ENCODE measurements around the gene GPR55. TPM values are rescaled to one million over a fixed set of nuclear protein-coding genes. Genes with fewer than 3 reads are reported as not detected.

GPR55 gene
- polyA plus RNA-seq, 1 donor (not counting 4 experiments of a cell fraction or from before 2014, with no cell fraction given), result not detected

DNA sequence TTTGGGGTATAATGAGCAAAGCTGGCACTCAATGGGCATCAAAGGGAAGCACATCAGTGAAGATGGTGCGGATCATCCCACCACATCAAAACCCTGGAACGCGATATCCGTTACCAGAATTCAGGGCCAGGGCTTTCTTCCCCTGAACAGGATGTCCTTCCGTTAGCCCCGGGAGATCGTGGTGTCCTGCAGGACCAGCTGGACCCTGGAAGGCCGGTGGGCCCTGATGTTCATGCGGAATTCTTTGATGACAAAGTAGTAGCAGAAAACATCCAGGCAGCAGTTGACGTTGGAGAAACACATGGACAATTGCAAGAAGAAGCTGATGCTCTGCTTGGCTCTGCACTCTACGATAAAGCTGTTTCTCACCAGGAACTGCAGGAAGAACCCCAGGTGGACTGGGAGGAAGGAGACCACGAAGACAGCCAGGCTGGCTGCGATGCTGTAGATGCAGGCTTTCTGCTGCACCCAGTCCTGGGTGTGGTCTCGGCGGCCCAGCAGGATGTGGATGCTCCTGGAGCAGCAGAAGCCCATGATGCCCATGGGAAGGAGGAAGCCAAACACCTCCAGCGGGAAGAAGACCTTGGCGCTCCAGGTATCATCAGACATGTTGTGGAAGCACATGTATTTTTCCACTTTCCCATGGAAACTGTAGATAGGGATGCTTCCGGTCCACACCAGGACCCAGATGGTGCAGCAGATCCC, 15.0 kb downstream of the GPR55 start:
- H4K20me1 ChIP-seq (ENCODE audit: control insufficient read depth, extremely low read depth, insufficient read depth, low read length), result no peaks in the 10 kb centered on the region
- DNase-seq (ENCODE audit: low read depth, low spot score) (no peak), FAIRE-seq (no peak)
- no peaks in the 10 kb centered on the region for H3K9me1 ChIP-seq (ENCODE audit: control insufficient read depth, extremely low read depth, insufficient read depth, low read length)
- H3K9ac ChIP-seq (ENCODE audit: control insufficient read depth, extremely low read depth, insufficient read depth, low read length), result no peak overlapping the region
- H3K79me2 ChIP-seq (ENCODE audit: control insufficient read depth, insufficient read depth, low read length), result no peaks in the 10 kb centered on the region
- TF ChIP-seq EZH2 (IDR thresholded peaks at IDR 0.05; ENCODE audit: low read length), result no peak
- TF ChIP-seq, protein P1, sequence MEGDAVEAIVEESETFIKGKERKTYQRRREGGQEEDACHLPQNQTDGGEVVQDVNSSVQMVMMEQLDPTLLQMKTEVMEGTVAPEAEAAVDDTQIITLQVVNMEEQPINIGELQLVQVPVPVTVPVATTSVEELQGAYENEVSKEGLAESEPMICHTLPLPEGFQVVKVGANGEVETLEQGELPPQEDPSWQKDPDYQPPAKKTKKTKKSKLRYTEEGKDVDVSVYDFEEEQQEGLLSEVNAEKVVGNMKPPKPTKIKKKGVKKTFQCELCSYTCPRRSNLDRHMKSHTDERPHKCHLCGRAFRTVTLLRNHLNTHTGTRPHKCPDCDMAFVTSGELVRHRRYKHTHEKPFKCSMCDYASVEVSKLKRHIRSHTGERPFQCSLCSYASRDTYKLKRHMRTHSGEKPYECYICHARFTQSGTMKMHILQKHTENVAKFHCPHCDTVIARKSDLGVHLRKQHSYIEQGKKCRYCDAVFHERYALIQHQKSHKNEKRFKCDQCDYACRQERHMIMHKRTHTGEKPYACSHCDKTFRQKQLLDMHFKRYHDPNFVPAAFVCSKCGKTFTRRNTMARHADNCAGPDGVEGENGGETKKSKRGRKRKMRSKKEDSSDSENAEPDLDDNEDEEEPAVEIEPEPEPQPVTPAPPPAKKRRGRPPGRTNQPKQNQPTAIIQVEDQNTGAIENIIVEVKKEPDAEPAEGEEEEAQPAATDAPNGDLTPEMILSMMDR (optimal IDR thresholded peaks at IDR 0.05 in 1 of 3, IDR thresholded peaks at IDR 0.05 in 1 of 3, conservative IDR thresholded peaks at IDR 0.05 in 1 of 3; ENCODE audit: extremely low read depth in 1 of 3, insufficient read depth in 2 of 3, low read length in 3 of 3), result no peak
- no peaks in the 10 kb centered on the region for H3K27me3 ChIP-seq (ENCODE audit: control insufficient read depth, extremely low read depth, insufficient read depth, low read length)
- H2AFZ ChIP-seq (ENCODE audit: control insufficient read depth, low read length), result no peak overlapping the region
- H3K9me3 ChIP-seq (ENCODE audit: control insufficient read depth, low read depth, low read length), result no peaks in the 10 kb centered on the region
- peaks cover 12% of the 10 kb centered on the region for H3K4me1 ChIP-seq (ENCODE audit: control insufficient read depth, extremely low read depth, insufficient read depth, low read length)
- H3K4me2 ChIP-seq (ENCODE audit: control insufficient read depth, extremely low read depth, insufficient read depth, low read depth, low read length), result no peak overlapping the region
- no peaks in the 10 kb centered on the region for H3K36me3 ChIP-seq (ENCODE audit: control insufficient read depth in 2 of 2, extremely low read depth in 1 of 2, insufficient read depth in 2 of 2, low read length in 2 of 2)
- no peak overlapping the region for H3K4me3 ChIP-seq (ENCODE audit: control insufficient read depth in 2 of 3, extremely low read depth in 1 of 3, insufficient read depth in 2 of 3, low read depth in 1 of 3, low read length in 3 of 3)
- H3K27ac ChIP-seq (ENCODE audit: control insufficient read depth, insufficient read depth, low read length), result no peak overlapping the region
- dilution Hi-C loops (cut with MboI; ENCODE audit: extremely low pct_ligation_motif_present, low sequenced_read_pairs), result no loop called here

DNA sequence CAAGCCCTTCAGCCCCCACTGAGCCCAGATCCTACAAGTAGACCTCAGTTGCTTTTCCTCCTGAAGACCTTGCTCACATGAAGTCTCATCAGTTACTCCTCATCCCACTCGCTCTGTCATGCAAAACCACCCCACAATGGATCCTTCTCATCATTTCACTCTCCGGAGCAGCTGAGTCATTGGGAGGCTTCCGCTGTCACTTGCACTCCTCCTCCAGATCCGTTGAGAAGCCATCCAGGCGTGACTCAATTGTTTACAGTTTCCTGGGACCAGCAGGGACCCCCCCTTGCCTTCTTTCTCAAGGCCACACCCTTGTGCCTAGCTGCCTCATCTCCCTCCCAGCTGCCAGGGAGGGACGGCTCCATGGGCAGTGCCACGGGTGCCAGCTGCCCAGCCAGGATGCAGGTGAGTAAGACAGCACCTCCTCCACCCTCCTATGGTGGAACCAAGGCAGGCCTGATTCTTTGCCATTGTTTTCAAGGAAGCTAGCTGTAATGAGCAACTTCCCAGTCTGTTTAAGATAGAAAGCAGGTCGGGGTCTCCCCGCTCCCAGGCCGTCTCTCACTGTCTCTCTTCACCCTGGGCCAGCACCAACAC, 16.3 kb downstream of the GPR55 start:
- Histone ChIP-seq H3K4me1 (ENCODE audit: control insufficient read depth, extremely low read depth, insufficient read depth, low read length) (peaks cover 12% of the 10 kb centered on the region), H3K4me2 (ENCODE audit: control insufficient read depth, extremely low read depth, insufficient read depth, low read depth, low read length) (peak overlapping the region; percentile 29), H3K4me3 (ENCODE audit: control insufficient read depth in 2 of 3, extremely low read depth in 1 of 3, insufficient read depth in 2 of 3, low read depth in 1 of 3, low read length in 3 of 3) (no peak overlapping the region), H3K27ac (ENCODE audit: control insufficient read depth, insufficient read depth, low read length) (no peak overlapping the region), H2AFZ (ENCODE audit: control insufficient read depth, low read length) (no peak overlapping the region), H3K79me2 (ENCODE audit: control insufficient read depth, insufficient read depth, low read length) (no peaks in the 10 kb centered on the region), H3K9me1 (ENCODE audit: control insufficient read depth, extremely low read depth, insufficient read depth, low read length) (no peaks in the 10 kb centered on the region), H3K27me3 (ENCODE audit: control insufficient read depth, extremely low read depth, insufficient read depth, low read length) (no peaks in the 10 kb centered on the region), H3K9me3 (ENCODE audit: control insufficient read depth, low read depth, low read length) (no peaks in the 10 kb centered on the region), H3K36me3 (ENCODE audit: control insufficient read depth in 2 of 2, extremely low read depth in 1 of 2, insufficient read depth in 2 of 2, low read length in 2 of 2) (no peaks in the 10 kb centered on the region), H4K20me1 (ENCODE audit: control insufficient read depth, extremely low read depth, insufficient read depth, low read length) (no peaks in the 10 kb centered on the region), H3K9ac (ENCODE audit: control insufficient read depth, extremely low read depth, insufficient read depth, low read length) (no peak overlapping the region)
- DNase-seq (ENCODE audit: low read depth, low spot score) (peak; percentile 88), FAIRE-seq (peak; percentile 94)
- TF ChIP-seq, protein P1 (optimal IDR thresholded peaks at IDR 0.05 in 1 of 3, IDR thresholded peaks at IDR 0.05 in 1 of 3, conservative IDR thresholded peaks at IDR 0.05 in 1 of 3; ENCODE audit: extremely low read depth in 1 of 3, insufficient read depth in 2 of 3, low read length in 3 of 3), result no peak
- no peak for TF ChIP-seq EZH2 (IDR thresholded peaks at IDR 0.05; ENCODE audit: low read length)
- dilution Hi-C loops (cut with MboI; ENCODE audit: extremely low pct_ligation_motif_present, low sequenced_read_pairs), result no loop called here
